COLO668 (cell line): ENCODE measurements around the gene CBLB.
A peak's percentile ranks its signal among the peaks of the same experiment; 100 is the strongest.

Experiments used
- DNase-seq: peaks from one replicate; lab custom pipeline; 2025; ENCODE audit not compliant: unreplicated experiment; lab: John Stamatoyannopoulos, UW

CBLB gene

GRCh38 chr3:105847865-105848264, 20.9 kb downstream of the CBLB start:
- DNase-seq = no peak

- no peak for DNase-seq
These were observed 21.4 kb downstream of the CBLB start for GRCh38 chr3:105847452-105847851.

DNA sequence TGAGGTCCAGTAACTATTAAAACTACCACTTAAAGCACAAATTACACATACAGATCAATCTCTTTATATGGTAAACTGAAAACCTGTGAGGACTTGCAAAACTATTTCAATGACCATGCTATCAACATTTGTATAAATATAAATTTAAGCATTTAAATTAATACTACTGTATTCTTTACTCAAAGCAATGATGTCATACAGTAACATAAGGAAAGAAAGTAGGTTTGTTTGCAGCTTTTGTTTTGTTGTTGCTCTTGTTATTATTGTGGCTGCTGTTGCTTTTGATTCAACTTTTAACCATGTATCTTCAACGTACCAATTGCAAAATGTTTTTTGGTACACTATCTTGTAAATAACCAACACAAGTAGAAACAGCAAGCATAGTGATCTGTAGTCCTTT, 22.0 kb downstream of the CBLB start:
- no peak for DNase-seq

- DNase-seq = no peak
These were observed 23.3 kb downstream of the CBLB start for GRCh38 chr3:105845488-105845887.

- DNase-seq = no peak
These were observed 24.1 kb downstream of the CBLB start for GRCh38 chr3:105844704-105845103.

GRCh38 chr3:105843994-105844393, 24.8 kb downstream of the CBLB start:
- no peak for DNase-seq

DNA sequence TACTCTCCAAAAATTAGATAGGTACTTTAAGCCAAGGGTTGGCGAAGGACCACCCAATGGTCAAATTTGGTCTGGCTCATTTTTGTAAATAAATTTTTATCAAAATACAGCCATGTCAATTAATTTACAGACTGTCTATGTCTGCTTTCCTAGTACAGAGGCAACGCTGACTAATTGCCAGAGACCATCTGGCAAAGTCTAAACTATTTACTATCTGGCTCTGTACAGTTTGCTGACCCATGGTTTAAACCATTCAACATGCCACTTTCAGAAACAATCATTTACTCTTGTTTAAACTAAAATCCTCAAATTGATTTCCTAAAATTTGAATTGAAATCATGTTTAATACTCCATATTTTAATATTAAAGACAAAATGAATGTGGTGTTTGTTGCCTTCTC, 25.9 kb downstream of the CBLB start:
- DNase-seq = no peak

- no peak for DNase-seq
These were observed 26.4 kb downstream of the CBLB start for GRCh38 chr3:105842449-105842848.

DNA sequence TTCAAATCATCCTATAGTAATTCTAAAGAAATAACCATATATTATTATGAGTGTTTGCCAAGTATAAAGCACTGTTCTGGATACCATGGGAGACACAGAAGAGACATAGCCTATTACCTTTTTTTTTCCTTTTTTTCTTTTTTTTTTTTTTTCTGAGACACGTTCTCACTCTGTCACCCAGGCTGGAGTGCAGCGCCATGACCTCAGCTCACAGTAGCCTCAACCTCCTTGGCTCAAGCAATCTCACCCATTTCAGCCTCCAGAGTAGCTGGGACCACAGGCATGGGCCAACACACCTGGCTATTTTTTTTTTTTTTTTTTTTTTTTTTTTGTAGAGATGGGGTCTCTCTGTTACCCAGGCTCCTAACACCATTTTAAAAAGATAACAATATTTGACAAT, 30.9 kb downstream of the CBLB start:
- DNase-seq = no peak

- no peak for DNase-seq
These were observed 31.6 kb downstream of the CBLB start for GRCh38 chr3:105837143-105837740.

- no peak for DNase-seq
These were observed 32.3 kb downstream of the CBLB start for GRCh38 chr3:105836533-105836932.

DNA sequence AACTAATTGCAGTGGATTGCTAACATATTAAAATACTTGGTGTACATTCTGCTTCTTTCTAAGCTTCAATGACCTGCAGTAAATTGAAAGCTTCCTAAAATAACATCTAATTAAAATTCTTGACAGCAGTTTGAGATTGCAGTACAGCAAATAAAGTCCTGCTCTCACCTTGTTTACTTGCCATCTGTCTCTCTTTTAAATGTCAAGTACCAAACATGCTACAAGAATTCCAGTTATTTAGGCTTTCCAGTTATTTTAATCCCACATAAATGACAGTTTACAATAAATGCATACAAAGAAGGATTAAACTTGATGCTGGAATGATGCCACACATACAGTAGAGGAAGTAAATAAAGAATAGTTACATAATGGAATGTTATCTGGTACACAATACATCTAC, 33.2 kb downstream of the CBLB start:
- no peak for DNase-seq

- DNase-seq = no peak
These were observed 34.0 kb downstream of the CBLB start for GRCh38 chr3:105834768-105835167.

- no peak for DNase-seq
These were observed 36.2 kb downstream of the CBLB start for GRCh38 chr3:105832644-105833043.

GRCh38 chr3:105830836-105831235, 38.0 kb downstream of the CBLB start:
- DNase-seq = no peak

- no peak for DNase-seq
These were observed 38.8 kb downstream of the CBLB start for GRCh38 chr3:105829871-105830622.

DNA sequence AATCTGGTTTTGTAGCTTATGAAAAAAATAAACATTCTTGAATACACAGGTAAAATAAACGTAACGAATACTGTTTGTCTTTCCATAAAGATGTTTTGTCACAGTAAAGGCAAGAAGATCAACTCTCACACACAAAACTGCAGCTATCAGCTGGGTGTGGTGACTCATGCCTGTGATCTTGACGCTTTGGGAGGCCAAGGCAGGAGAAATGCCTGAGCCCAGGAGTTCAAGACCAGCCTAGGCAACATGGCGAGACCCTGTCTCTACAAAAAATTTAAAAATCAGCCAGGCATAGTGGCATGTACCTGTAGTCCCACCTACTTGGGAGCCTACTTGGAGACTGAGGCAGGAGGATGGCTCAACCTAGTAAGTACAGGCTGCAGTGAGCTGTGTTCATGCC, 39.6 kb downstream of the CBLB start:
- no peak for DNase-seq

- DNase-seq = no peak
These were observed 40.1 kb downstream of the CBLB start for GRCh38 chr3:105828703-105829102.

GRCh38 chr3:105827959-105828358, 40.9 kb downstream of the CBLB start:
- peak; percentile 0 for DNase-seq

GRCh38 chr3:105826778-105827634, 41.8 kb downstream of the CBLB start:
- DNase-seq = no peak

GRCh38 chr3:105824129-105824528, 44.7 kb downstream of the CBLB start:
- no peak for DNase-seq
